ENCODE measurements around the gene FCER1A. TPM values are rescaled to one million over a fixed set of nuclear protein-coding genes. Genes with fewer than 3 reads are reported as not detected.

The FCER1A gene
- total and polyA plus RNA-seq, 9 of the 15 experiments (the other 6 are each of a cell fraction or from before 2014, with no cell fraction given): 0.04 TPM; not detected in 8

GRCh38 chr1:159352436-159352835 is 50.3 kb downstream of the FCER1A start (continued):
- TF ChIP-seq AFF1 (IDR thresholded peaks at IDR 0.05; ENCODE audit: low read depth in 1 of 2, partially characterized antibody in 2 of 2) (no peak), ZNF609 (CRISPR knock-in tag; IDR thresholded peaks at IDR 0.05; ENCODE audit: borderline replicate concordance) (no peak), TGIF2 (CRISPR knock-in tag; IDR thresholded peaks at IDR 0.05) (no peak), PHF20 (IDR thresholded peaks at IDR 0.05; ENCODE audit: partially characterized antibody) (no peak)

Other genes starting within 250 kb of the FCER1A start
- gene AIM2, start 225.6 kb upstream of the FCER1A start, total RNA-seq (2014; rRNA removed): 0.08 and 0.86 TPM in 2 replicates
- gene AIM2, start 225.6 kb upstream of the FCER1A start, total RNA-seq (2014; rRNA removed; fragmentation: Illumina TruSeq; extraction: Trizol): 0.33 TPM in 1 of 2 replicates, not detected in the other
- gene AIM2, start 225.6 kb upstream of the FCER1A start, total RNA-seq (2015; rRNA removed; fragmentation: Illumina TruSeq; extraction: Trizol): 0.15 and 0.22 TPM in 2 replicates
- 0.22 TPM in 1 of 2 replicates, not detected in the other for gene AIM2, start 225.6 kb upstream of the FCER1A start, total RNA-seq (2021)
- 0.10 TPM in 1 of 2 replicates, not detected in the other for gene AIM2, start 225.6 kb upstream of the FCER1A start, polyA plus RNA-seq (2011; rRNA removed)
- gene AIM2, start 225.6 kb upstream of the FCER1A start, polyA plus RNA-seq (2014; fragmentation: Illumina TruSeq; extraction: Trizol): 0.12 and 0.18 TPM in 2 replicates
- gene AIM2, start 225.6 kb upstream of the FCER1A start, polyA plus RNA-seq (2014; fragmentation: Nextera tagmentation; extraction: Ambion mirVana): under 1 TPM; 0.18 to 0.24 TPM
- 0.95 TPM in 1 of 2 replicates, not detected in the other for gene AIM2, start 225.6 kb upstream of the FCER1A start, polyA plus RNA-seq (2014; rRNA removed)
- not detected in 2 replicates for gene CADM3, start 130.7 kb upstream of the FCER1A start, total RNA-seq (2014; rRNA removed)
- not detected in 2 replicates for gene CADM3, start 130.7 kb upstream of the FCER1A start, total RNA-seq (2014; rRNA removed; fragmentation: Illumina TruSeq; extraction: Trizol)
- gene CADM3, start 130.7 kb upstream of the FCER1A start, total RNA-seq (2015; rRNA removed; fragmentation: Illumina TruSeq; extraction: Trizol): not detected in 2 replicates
- not detected in 2 replicates for gene CADM3, start 130.7 kb upstream of the FCER1A start, total RNA-seq (2021)
- not detected in 2 replicates for gene CADM3, start 130.7 kb upstream of the FCER1A start, polyA plus RNA-seq (2011; rRNA removed)
- 0.04 TPM in 1 of 2 replicates, not detected in the other for gene CADM3, start 130.7 kb upstream of the FCER1A start, polyA plus RNA-seq (2014; fragmentation: Illumina TruSeq; extraction: Trizol)
- not detected for gene CADM3, start 130.7 kb upstream of the FCER1A start, polyA plus RNA-seq (2014; fragmentation: Nextera tagmentation; extraction: Ambion mirVana)
- gene CADM3, start 130.7 kb upstream of the FCER1A start, polyA plus RNA-seq (2014; rRNA removed): not detected in 2 replicates
- gene ACKR1, start 97.5 kb upstream of the FCER1A start, total RNA-seq (2014; rRNA removed): 0.18 and 0.41 TPM in 2 replicates
- gene ACKR1, start 97.5 kb upstream of the FCER1A start, total RNA-seq (2014; rRNA removed; fragmentation: Illumina TruSeq; extraction: Trizol): 0.07 TPM in 1 of 2 replicates, not detected in the other
- 0.11 TPM in 1 of 2 replicates, not detected in the other for gene ACKR1, start 97.5 kb upstream of the FCER1A start, total RNA-seq (2015; rRNA removed; fragmentation: Illumina TruSeq; extraction: Trizol)
- gene ACKR1, start 97.5 kb upstream of the FCER1A start, total RNA-seq (2021): 0.51 and 0.58 TPM in 2 replicates
- gene ACKR1, start 97.5 kb upstream of the FCER1A start, polyA plus RNA-seq (2011; rRNA removed): 0.15 TPM in 1 of 2 replicates, not detected in the other
- 0.22 and 0.24 TPM in 2 replicates for gene ACKR1, start 97.5 kb upstream of the FCER1A start, polyA plus RNA-seq (2014; fragmentation: Illumina TruSeq; extraction: Trizol)
- under 1 TPM; 0.24 to 0.64 TPM for gene ACKR1, start 97.5 kb upstream of the FCER1A start, polyA plus RNA-seq (2014; fragmentation: Nextera tagmentation; extraction: Ambion mirVana)
- gene ACKR1, start 97.5 kb upstream of the FCER1A start, polyA plus RNA-seq (2014; rRNA removed): 0.15 and 0.30 TPM in 2 replicates
- gene OR10J4, start 129.9 kb downstream of the FCER1A start, total RNA-seq (2014; rRNA removed): not detected in 2 replicates
- gene OR10J4, start 129.9 kb downstream of the FCER1A start, total RNA-seq (2014; rRNA removed; fragmentation: Illumina TruSeq; extraction: Trizol): not detected in 2 replicates
- gene OR10J4, start 129.9 kb downstream of the FCER1A start, total RNA-seq (2015; rRNA removed; fragmentation: Illumina TruSeq; extraction: Trizol): not detected in 2 replicates
- gene OR10J4, start 129.9 kb downstream of the FCER1A start, total RNA-seq (2021): not detected in 2 replicates
- gene OR10J4, start 129.9 kb downstream of the FCER1A start, polyA plus RNA-seq (2011; rRNA removed): not detected in 2 replicates
- not detected in 2 replicates for gene OR10J4, start 129.9 kb downstream of the FCER1A start, polyA plus RNA-seq (2014; fragmentation: Illumina TruSeq; extraction: Trizol)
- not detected for gene OR10J4, start 129.9 kb downstream of the FCER1A start, polyA plus RNA-seq (2014; fragmentation: Nextera tagmentation; extraction: Ambion mirVana)
- gene OR10J4, start 129.9 kb downstream of the FCER1A start, polyA plus RNA-seq (2014; rRNA removed): not detected in 2 replicates
- not detected in 2 replicates for gene OR10J1, start 137.4 kb downstream of the FCER1A start, total RNA-seq (2014; rRNA removed)
- not detected in 2 replicates for gene OR10J1, start 137.4 kb downstream of the FCER1A start, total RNA-seq (2014; rRNA removed; fragmentation: Illumina TruSeq; extraction: Trizol)
- not detected in 2 replicates for gene OR10J1, start 137.4 kb downstream of the FCER1A start, total RNA-seq (2015; rRNA removed; fragmentation: Illumina TruSeq; extraction: Trizol)
- not detected in 2 replicates for gene OR10J1, start 137.4 kb downstream of the FCER1A start, total RNA-seq (2021)
- not detected in 2 replicates for gene OR10J1, start 137.4 kb downstream of the FCER1A start, polyA plus RNA-seq (2011; rRNA removed)
- not detected in 2 replicates for gene OR10J1, start 137.4 kb downstream of the FCER1A start, polyA plus RNA-seq (2014; fragmentation: Illumina TruSeq; extraction: Trizol)
- gene OR10J1, start 137.4 kb downstream of the FCER1A start, polyA plus RNA-seq (2014; fragmentation: Nextera tagmentation; extraction: Ambion mirVana): not detected
- gene OR10J1, start 137.4 kb downstream of the FCER1A start, polyA plus RNA-seq (2014; rRNA removed): not detected in 2 replicates
- gene OR10J5, start 233.7 kb downstream of the FCER1A start, total RNA-seq (2014; rRNA removed): not detected in 2 replicates
- gene OR10J5, start 233.7 kb downstream of the FCER1A start, total RNA-seq (2014; rRNA removed; fragmentation: Illumina TruSeq; extraction: Trizol): not detected in 2 replicates
- gene OR10J5, start 233.7 kb downstream of the FCER1A start, total RNA-seq (2015; rRNA removed; fragmentation: Illumina TruSeq; extraction: Trizol): not detected in 2 replicates
- not detected in 2 replicates for gene OR10J5, start 233.7 kb downstream of the FCER1A start, total RNA-seq (2021)
- not detected in 2 replicates for gene OR10J5, start 233.7 kb downstream of the FCER1A start, polyA plus RNA-seq (2011; rRNA removed)
- gene OR10J5, start 233.7 kb downstream of the FCER1A start, polyA plus RNA-seq (2014; fragmentation: Illumina TruSeq; extraction: Trizol): not detected in 2 replicates
- gene OR10J5, start 233.7 kb downstream of the FCER1A start, polyA plus RNA-seq (2014; fragmentation: Nextera tagmentation; extraction: Ambion mirVana): not detected
- not detected in 2 replicates for gene OR10J5, start 233.7 kb downstream of the FCER1A start, polyA plus RNA-seq (2014; rRNA removed)